HEK293 (cell line): ENCODE measurements around the gene IMP3.

ENCODE experiments used
- CTCF ChIA-PET: fragments of 350-600 bp; formaldehyde crosslinking; extraction: SDS; loops from one replicate; lab custom pipeline; 2021; ENCODE audit warnings: antibody characterized with exemption; lab: Yijun Ruan, JAX
- POLR2A ChIA-PET: fragments of 300-600 bp; formaldehyde crosslinking; extraction: SDS; loops from one replicate; lab custom pipeline; 2020; ENCODE audit warnings: antibody characterized with exemption, inconsistent platforms; lab: Yijun Ruan, JAX
- H3K27ac ChIP-seq: fragments of 200-500 bp; sonication (Bioruptor generic); 2 replicates; pipeline ENCODE4 v1.5.1; 2014; ENCODE audit warnings: low read depth, low read length, control low read depth, inconsistent platforms; ENCODE audit errors: extremely low read depth
- H3K36me3 ChIP-seq, 2 experiments: fragments of 200-500 bp in 1 of 2; sonication (Bioruptor generic) in 1 of 2; 1 replicate in 1 of 2; 2 replicates in 1 of 2; pipeline ENCODE4 v1.5.1; 2014 to 2017; ENCODE audit warnings: inconsistent platforms in 2 of 2, low read length in 2 of 2; ENCODE audit not compliant: control insufficient read depth in 2 of 2, insufficient read depth in 1 of 2
- H3K4me1 ChIP-seq: fragments of 200-500 bp; sonication (Bioruptor generic); 2 replicates; pipeline ENCODE4 v1.5.1; 2014; ENCODE audit warnings: mild to moderate bottlenecking, low read length, inconsistent platforms; ENCODE audit not compliant: control insufficient read depth, insufficient read depth
- H3K4me3 ChIP-seq: 2 replicates; pipeline ENCODE4 v1.5.1; 2011; ENCODE audit warnings: low read depth, mild to moderate bottlenecking, control low read depth, low read length, moderate library complexity
- H3K9me3 ChIP-seq: fragments of 200-500 bp; sonication (Bioruptor generic); 2 replicates; pipeline ENCODE4 v1.5.1; 2014; ENCODE audit warnings: low read depth, low read length, inconsistent platforms; ENCODE audit not compliant: control insufficient read depth, insufficient read depth
- BCL11A ChIP-seq: fragments of 450-650 bp; formaldehyde crosslinking; IDR thresholded peaks from 2 replicates; pipeline ENCODE4 v1.5.1; 2016; ENCODE audit warnings: low read depth, missing biosample characterization, missing genetic modification characterization
- KLF16 ChIP-seq: fragments of 450-650 bp; formaldehyde crosslinking; IDR thresholded peaks from 2 replicates; pipeline ENCODE4 v1.5.1; 2017; ENCODE audit warnings: missing biosample characterization, missing genetic modification characterization
- OVOL3 ChIP-seq: fragments of 450-650 bp; formaldehyde crosslinking; IDR thresholded peaks from 2 replicates; pipeline ENCODE4 v1.5.1; 2016; ENCODE audit warnings: missing biosample characterization, missing genetic modification characterization
- PRDM2 ChIP-seq: fragments of 450-650 bp; formaldehyde crosslinking; IDR thresholded peaks from 2 replicates; pipeline ENCODE4 v1.5.1; 2016; ENCODE audit warnings: missing biosample characterization, missing genetic modification characterization, borderline replicate concordance
- SETDB1 ChIP-seq: IDR thresholded peaks from one replicate; pipeline ENCODE4 v1.6.1; 2017; ENCODE audit warnings: mild to moderate bottlenecking, low read length, moderate library complexity, mixed read lengths; ENCODE audit not compliant: insufficient read length
- TCF7L2 ChIP-seq: IDR thresholded peaks from 2 replicates; pipeline ENCODE4 v1.6.1; 2011; ENCODE audit warnings: low read depth, mild to moderate bottlenecking, inconsistent platforms, low read length, moderate library complexity, borderline replicate concordance
- ZBTB1 ChIP-seq: fragments of 450-650 bp; formaldehyde crosslinking; IDR thresholded peaks from 2 replicates; pipeline ENCODE4 v1.5.1; 2016; ENCODE audit warnings: missing biosample characterization, missing genetic modification characterization
- ZBTB7A ChIP-seq: fragments of 450-650 bp; formaldehyde crosslinking; IDR thresholded peaks from 2 replicates; pipeline ENCODE4 v1.5.1; 2016; ENCODE audit warnings: low read depth, missing biosample characterization, missing genetic modification characterization
- ZFP37 ChIP-seq: fragments of 450-650 bp; formaldehyde crosslinking; IDR thresholded peaks from 2 replicates; pipeline ENCODE4 v1.5.1; 2016; ENCODE audit warnings: missing biosample characterization, missing genetic modification characterization
- ZFP41 ChIP-seq: fragments of 450-650 bp; formaldehyde crosslinking; IDR thresholded peaks from 2 replicates; pipeline ENCODE4 v1.5.1; 2016; ENCODE audit warnings: missing biosample characterization, missing genetic modification characterization, borderline replicate concordance
- ZNF174 ChIP-seq: fragments of 450-650 bp; formaldehyde crosslinking; IDR thresholded peaks from 2 replicates; pipeline ENCODE4 v1.5.0; 2017; ENCODE audit warnings: missing biosample characterization, mild to moderate bottlenecking, missing genetic modification characterization
- ZNF175 ChIP-seq: fragments of 450-650 bp; formaldehyde crosslinking; IDR thresholded peaks from 2 replicates; pipeline ENCODE4 v1.5.1; 2016; ENCODE audit warnings: missing biosample characterization, missing genetic modification characterization
- ZNF214 ChIP-seq: fragments of 450-650 bp; formaldehyde crosslinking; IDR thresholded peaks from 2 replicates; pipeline ENCODE4 v1.5.1; 2017; ENCODE audit warnings: missing biosample characterization, mild to moderate bottlenecking, missing genetic modification characterization, borderline replicate concordance
- ZNF223 ChIP-seq: fragments of 450-650 bp; formaldehyde crosslinking; IDR thresholded peaks from 2 replicates; pipeline ENCODE4 v1.5.1; 2016; ENCODE audit warnings: missing biosample characterization, missing genetic modification characterization
- ZNF37A ChIP-seq: fragments of 450-650 bp; IDR thresholded peaks from 2 replicates; pipeline ENCODE4 v1.5.1; 2018; ENCODE audit warnings: missing biosample characterization, missing genetic modification characterization
- ZNF426 ChIP-seq: fragments of 450-650 bp; formaldehyde crosslinking; IDR thresholded peaks from 2 replicates; pipeline ENCODE4 v1.5.1; 2017; ENCODE audit warnings: missing biosample characterization, missing genetic modification characterization, mild to moderate bottlenecking, inconsistent platforms, moderate library complexity
- ZNF596 ChIP-seq: fragments of 450-650 bp; IDR thresholded peaks from 2 replicates; pipeline ENCODE4 v1.5.0; 2018; ENCODE audit warnings: missing biosample characterization, mild to moderate bottlenecking, missing genetic modification characterization, moderate library complexity
- ZNF629 ChIP-seq: fragments of 450-650 bp; formaldehyde crosslinking; IDR thresholded peaks from 2 replicates; pipeline ENCODE4 v1.5.1; 2017; ENCODE audit warnings: missing biosample characterization, missing genetic modification characterization
- ZNF654 ChIP-seq: fragments of 450-650 bp; formaldehyde crosslinking; IDR thresholded peaks from 2 replicates; pipeline ENCODE4 v1.5.1; 2016; ENCODE audit warnings: low read depth, missing biosample characterization, missing genetic modification characterization
- ZNF660 ChIP-seq: fragments of 450-650 bp; IDR thresholded peaks from 2 replicates; pipeline ENCODE4 v1.5.1; 2018; ENCODE audit warnings: missing biosample characterization, mild to moderate bottlenecking, missing genetic modification characterization
- ZNF76 ChIP-seq: fragments of 450-650 bp; formaldehyde crosslinking; IDR thresholded peaks from 2 replicates; pipeline ENCODE4; 2016; ENCODE audit warnings: low read depth, missing biosample characterization, missing genetic modification characterization, borderline replicate concordance
- ZNF837 ChIP-seq: fragments of 450-650 bp; formaldehyde crosslinking; IDR thresholded peaks from 2 replicates; pipeline ENCODE4 v1.5.1; 2016; ENCODE audit warnings: missing biosample characterization, missing genetic modification characterization
- ZSCAN18 ChIP-seq: fragments of 450-650 bp; formaldehyde crosslinking; IDR thresholded peaks from 2 replicates; pipeline ENCODE4 v1.5.1; 2016; ENCODE audit warnings: missing biosample characterization, missing genetic modification characterization
- ZXDB ChIP-seq: fragments of 450-650 bp; formaldehyde crosslinking; IDR thresholded peaks from 2 replicates; pipeline ENCODE4 v1.5.1; 2016; ENCODE audit warnings: missing biosample characterization, missing genetic modification characterization
- TF ChIP-seq, protein P1 (sequence below): fragments of 450-650 bp; IDR thresholded peaks from 2 replicates; pipeline ENCODE4 v1.5.1; 2018; ENCODE audit warnings: missing biosample characterization, missing genetic modification characterization
- TF ChIP-seq, protein P2 (sequence below): fragments of 450-650 bp; formaldehyde crosslinking; IDR thresholded peaks from 2 replicates; pipeline ENCODE4 v1.5.1; 2017; ENCODE audit warnings: missing biosample characterization, missing genetic modification characterization

Gene IMP3

GRCh38 chr15:75647370-75648155 is 7.5 kb upstream of the IMP3 start, which contains the start of gene SNX33:
Gene SNX33, plus strand, starts transcription at chr15:75647912. Its CDS starts 1,191 bp downstream, at chr15:75649103.
- Histone ChIP-seq H3K36me3 (peaks cover 0 to 10% of the 10 kb centered on the region in 2 experiments; a peak in 1 of 3 replicates), H3K4me3 (peak within 1 kb of the TSS; percentile 73), H3K4me1 (no peaks in the 10 kb centered on the region), H3K27ac (peak within 1 kb of the TSS; percentile 74; the same call in 1 of the 2 replicates), H3K9me3 (no peaks in the 10 kb centered on the region)
- ChIA-PET POLR2A (interaction anchor here (0.5 to 2.6 kb wide), 19 partner anchors 9 to 1618 kb away, joined by 3 to 24 read pairs (median 7); partner anchors contain the start of genes MAN2C1, PTPN9, SIN3A and SNUPN), CTCF (interaction anchor here (0.6 to 2.9 kb wide), 18 partner anchors 11 to 339 kb away, joined by 3 to 22 read pairs (median 4); partner anchors contain the start of genes MAN2C1 and SNUPN)
- TF ChIP-seq ZNF37A (no peak), ZNF837 (no peak), KLF16 (tag by site-specific recombination) (no peak; the same call in none of the 2 replicates), ZNF223 (tag by site-specific recombination) (no peak), ZNF174 (tag by site-specific recombination) (no peak), ZBTB1 (tag by site-specific recombination) (no peak), TCF7L2 (no peak), ZNF654 (tag by site-specific recombination) (no peak), ZNF175 (no peak), PRDM2 (tag by site-specific recombination) (no peak), ZXDB (peak; percentile 65), ZNF629 (peak; percentile 95), SETDB1 (no peak), ZBTB7A (0 out of 2 replicates have a peak, but pooled peaks have one; percentile 49), BCL11A (tag by site-specific recombination) (peak; percentile 70), OVOL3 (tag by site-specific recombination) (no peak), ZFP41 (tag by site-specific recombination) (no peak), ZNF596 (tag by site-specific recombination) (0 out of 2 replicates have a peak, but pooled peaks have one; percentile 42), ZFP37 (peak; percentile 73), ZNF214 (tag by site-specific recombination) (no peak), ZNF660 (tag by site-specific recombination) (no peak; the same call in 1 of the 2 replicates), ZNF76 (peak; percentile 84), ZNF426 (tag by site-specific recombination) (no peak), ZSCAN18 (tag by site-specific recombination) (no peak)
- TF ChIP-seq, protein P1, sequence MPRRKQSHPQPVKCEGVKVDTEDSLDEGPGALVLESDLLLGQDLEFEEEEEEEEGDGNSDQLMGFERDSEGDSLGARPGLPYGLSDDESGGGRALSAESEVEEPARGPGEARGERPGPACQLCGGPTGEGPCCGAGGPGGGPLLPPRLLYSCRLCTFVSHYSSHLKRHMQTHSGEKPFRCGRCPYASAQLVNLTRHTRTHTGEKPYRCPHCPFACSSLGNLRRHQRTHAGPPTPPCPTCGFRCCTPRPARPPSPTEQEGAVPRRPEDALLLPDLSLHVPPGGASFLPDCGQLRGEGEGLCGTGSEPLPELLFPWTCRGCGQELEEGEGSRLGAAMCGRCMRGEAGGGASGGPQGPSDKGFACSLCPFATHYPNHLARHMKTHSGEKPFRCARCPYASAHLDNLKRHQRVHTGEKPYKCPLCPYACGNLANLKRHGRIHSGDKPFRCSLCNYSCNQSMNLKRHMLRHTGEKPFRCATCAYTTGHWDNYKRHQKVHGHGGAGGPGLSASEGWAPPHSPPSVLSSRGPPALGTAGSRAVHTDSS (tag by site-specific recombination), result 0 out of 2 replicates have a peak, but pooled peaks have one; percentile 11
- TF ChIP-seq, protein P2, sequence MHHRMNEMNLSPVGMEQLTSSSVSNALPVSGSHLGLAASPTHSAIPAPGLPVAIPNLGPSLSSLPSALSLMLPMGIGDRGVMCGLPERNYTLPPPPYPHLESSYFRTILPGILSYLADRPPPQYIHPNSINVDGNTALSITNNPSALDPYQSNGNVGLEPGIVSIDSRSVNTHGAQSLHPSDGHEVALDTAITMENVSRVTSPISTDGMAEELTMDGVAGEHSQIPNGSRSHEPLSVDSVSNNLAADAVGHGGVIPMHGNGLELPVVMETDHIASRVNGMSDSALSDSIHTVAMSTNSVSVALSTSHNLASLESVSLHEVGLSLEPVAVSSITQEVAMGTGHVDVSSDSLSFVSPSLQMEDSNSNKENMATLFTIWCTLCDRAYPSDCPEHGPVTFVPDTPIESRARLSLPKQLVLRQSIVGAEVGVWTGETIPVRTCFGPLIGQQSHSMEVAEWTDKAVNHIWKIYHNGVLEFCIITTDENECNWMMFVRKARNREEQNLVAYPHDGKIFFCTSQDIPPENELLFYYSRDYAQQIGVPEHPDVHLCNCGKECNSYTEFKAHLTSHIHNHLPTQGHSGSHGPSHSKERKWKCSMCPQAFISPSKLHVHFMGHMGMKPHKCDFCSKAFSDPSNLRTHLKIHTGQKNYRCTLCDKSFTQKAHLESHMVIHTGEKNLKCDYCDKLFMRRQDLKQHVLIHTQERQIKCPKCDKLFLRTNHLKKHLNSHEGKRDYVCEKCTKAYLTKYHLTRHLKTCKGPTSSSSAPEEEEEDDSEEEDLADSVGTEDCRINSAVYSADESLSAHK, result 0 out of 2 replicates have a peak, but pooled peaks have one; percentile 17
